ENCODE results near the gene CFAP20DC. TPM values are rescaled to one million over a fixed set of nuclear protein-coding genes. Genes with fewer than 3 reads are reported as not detected.

Gene CFAP20DC
- total and polyA plus RNA-seq, 12 donors, result 0.35 to 6.0 (median 2.0) TPM

DNA sequence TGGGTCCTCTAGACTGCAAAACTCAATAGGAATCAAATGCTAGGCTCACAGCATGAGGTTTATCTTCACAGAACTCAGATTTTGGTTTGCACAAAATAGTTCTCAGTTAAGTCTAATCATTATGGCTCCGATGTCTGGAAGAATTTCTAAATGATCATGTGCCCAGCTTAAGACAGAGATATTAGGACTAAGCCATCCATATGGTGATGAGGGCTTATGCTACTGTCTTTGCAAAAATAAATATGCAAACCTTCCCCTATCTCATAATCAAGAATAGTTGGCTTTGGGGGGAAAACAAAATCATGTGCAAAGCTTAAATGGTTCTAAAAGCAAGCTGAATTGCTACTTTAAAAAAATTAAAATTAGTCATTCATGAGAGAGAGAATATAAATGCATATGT is 96.5 kb downstream of the CFAP20DC start:
- no peak for DNase-seq
- TF ChIP-seq, protein P1, sequence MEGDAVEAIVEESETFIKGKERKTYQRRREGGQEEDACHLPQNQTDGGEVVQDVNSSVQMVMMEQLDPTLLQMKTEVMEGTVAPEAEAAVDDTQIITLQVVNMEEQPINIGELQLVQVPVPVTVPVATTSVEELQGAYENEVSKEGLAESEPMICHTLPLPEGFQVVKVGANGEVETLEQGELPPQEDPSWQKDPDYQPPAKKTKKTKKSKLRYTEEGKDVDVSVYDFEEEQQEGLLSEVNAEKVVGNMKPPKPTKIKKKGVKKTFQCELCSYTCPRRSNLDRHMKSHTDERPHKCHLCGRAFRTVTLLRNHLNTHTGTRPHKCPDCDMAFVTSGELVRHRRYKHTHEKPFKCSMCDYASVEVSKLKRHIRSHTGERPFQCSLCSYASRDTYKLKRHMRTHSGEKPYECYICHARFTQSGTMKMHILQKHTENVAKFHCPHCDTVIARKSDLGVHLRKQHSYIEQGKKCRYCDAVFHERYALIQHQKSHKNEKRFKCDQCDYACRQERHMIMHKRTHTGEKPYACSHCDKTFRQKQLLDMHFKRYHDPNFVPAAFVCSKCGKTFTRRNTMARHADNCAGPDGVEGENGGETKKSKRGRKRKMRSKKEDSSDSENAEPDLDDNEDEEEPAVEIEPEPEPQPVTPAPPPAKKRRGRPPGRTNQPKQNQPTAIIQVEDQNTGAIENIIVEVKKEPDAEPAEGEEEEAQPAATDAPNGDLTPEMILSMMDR (IDR thresholded peaks at IDR 0.05), result no peak
- H3K4me1 ChIP-seq (replicated peaks in 1 of 2), result no peaks in the 10 kb centered on the region
- H3K4me3 ChIP-seq, result no peak overlapping the region
- no peaks in the 10 kb centered on the region for H3K36me3 ChIP-seq (replicated peaks in 1 of 2)
- H3K27ac ChIP-seq, result no peak overlapping the region
- intact Hi-C loops (cut with DNase I), result no loop called here
- no peaks in the 10 kb centered on the region for H3K27me3 ChIP-seq
- 92 to 100% (median 96%) methylated on average over 1 of the region's 1 CpG for WGBS, 4 donors
- H3K9me3 ChIP-seq (replicated peaks in 1 of 3), result no peaks in the 10 kb centered on the region

DNA sequence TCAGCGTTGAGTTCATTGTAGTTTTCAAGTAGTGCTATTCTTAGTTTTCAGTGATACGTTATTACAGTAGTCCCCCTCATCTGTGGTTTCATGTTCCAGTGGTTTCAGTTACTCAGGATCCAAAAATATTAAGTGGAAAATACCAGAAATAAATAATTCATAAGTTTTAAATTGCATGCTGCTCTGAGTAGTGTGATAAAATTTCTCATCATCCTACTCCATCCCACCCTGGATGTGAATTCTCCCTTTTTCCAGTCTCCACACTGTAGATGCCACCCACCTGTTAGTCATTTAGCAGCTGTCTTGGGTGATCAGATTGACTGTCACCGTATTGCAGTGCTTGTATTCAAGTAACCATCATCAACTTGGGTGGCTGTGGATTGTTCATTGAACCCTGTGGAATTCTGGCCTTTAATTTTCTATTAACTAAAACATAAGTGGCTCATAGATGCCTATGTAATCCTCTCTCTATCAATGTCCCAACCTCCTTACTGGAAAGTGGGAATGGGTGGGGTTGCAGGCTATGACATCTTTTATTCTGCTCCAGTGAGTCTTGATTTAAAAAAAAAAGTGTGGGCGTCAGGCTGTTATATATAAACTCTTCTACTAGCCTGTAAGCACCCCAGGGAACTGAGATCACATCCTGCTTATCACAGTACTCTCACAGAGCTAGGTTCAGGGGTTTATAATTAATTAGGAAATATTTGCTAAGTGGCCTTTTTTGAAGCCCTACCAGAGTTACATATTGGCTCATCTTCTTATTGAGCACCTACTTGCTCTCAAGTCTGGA is 97.5 kb downstream of the CFAP20DC start:
- Histone ChIP-seq H3K36me3 (replicated peaks in 1 of 2) (no peaks in the 10 kb centered on the region), H3K27ac (no peak overlapping the region), H3K4me1 (replicated peaks in 1 of 2) (no peaks in the 10 kb centered on the region), H3K4me3 (no peak overlapping the region), H3K27me3 (no peaks in the 10 kb centered on the region), H3K9me3 (replicated peaks in 1 of 3) (no peaks in the 10 kb centered on the region)
- intact Hi-C loops (cut with DNase I), result no loop called here
- DNase-seq, result no peak
- TF ChIP-seq, protein P1 (IDR thresholded peaks at IDR 0.05), result no peak
- no peak for TF ChIP-seq POLR2A (IDR thresholded peaks at IDR 0.05)
- WGBS, 4 donors, result 82 to 87% (median 83%) methylated on average over 4 of the region's 4 CpGs

DNA sequence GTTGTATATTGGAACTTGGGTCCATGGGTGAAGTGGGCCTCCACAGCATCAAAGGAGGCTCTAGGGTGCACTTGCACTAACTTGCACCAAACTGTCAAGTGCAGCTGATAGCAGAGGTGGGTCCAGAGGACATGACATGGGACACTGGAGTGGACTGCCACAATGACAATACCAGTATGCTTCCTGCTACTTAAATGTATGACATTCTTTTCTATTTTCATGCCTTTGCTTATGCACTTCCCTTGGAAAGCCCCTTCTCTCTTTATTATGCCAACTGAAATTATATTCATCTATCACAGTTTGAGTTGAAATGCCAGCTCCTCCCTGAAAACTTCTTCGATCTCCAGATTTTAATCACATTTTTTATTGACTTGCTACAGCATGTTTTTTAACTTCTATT is 101.8 kb downstream of the CFAP20DC start:
- intact Hi-C loops (cut with DNase I), result no loop called here
- Histone ChIP-seq H3K4me1 (replicated peaks in 1 of 2) (no peaks in the 10 kb centered on the region), H3K4me3 (no peak overlapping the region), H3K9me3 (replicated peaks in 1 of 3) (no peaks in the 10 kb centered on the region), H3K36me3 (replicated peaks in 1 of 2) (no peaks in the 10 kb centered on the region), H3K27me3 (no peaks in the 10 kb centered on the region), H3K27ac (no peak overlapping the region)
- DNase-seq, result no peak
- TF ChIP-seq, protein P1 (IDR thresholded peaks at IDR 0.05), result no peak
- TF ChIP-seq POLR2A (IDR thresholded peaks at IDR 0.05), result no peak
- WGBS, 4 donors, result 73 to 89% (median 87%) methylated on average over 1 of the region's 1 CpG

DNA sequence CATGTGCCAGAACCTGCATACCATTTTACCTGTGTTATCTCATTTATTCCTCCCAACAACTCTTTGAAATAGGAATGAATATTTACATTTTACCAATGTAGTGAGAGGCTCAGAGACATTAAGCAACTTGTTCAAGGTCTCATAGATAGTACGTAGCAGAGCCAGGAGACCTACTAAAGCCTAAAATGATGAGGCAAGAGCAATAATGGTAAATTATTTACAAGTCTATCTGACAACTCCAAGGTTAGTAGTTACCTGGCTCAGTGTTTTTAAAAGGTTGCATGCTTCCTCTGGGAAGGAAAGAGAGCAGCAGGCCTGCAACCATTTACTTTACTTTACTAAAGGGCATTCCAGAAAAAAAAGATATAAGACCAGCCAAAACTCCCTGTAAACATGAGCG is 103.0 kb downstream of the CFAP20DC start:
- H3K4me3 ChIP-seq, result no peak overlapping the region
- 69 to 82% (median 73%) methylated on average over 2 of the region's 2 CpGs for WGBS, 4 donors
- no peak overlapping the region for H3K27ac ChIP-seq
- intact Hi-C loops (cut with DNase I), result no loop called here
- no peak for DNase-seq
- no peaks in the 10 kb centered on the region for H3K27me3 ChIP-seq
- no peaks in the 10 kb centered on the region for H3K4me1 ChIP-seq (replicated peaks in 1 of 2)
- TF ChIP-seq, protein P1 (IDR thresholded peaks at IDR 0.05), result no peak
- TF ChIP-seq POLR2A (IDR thresholded peaks at IDR 0.05), result no peak
- no peaks in the 10 kb centered on the region for H3K36me3 ChIP-seq (replicated peaks in 1 of 2)
- no peaks in the 10 kb centered on the region for H3K9me3 ChIP-seq (replicated peaks in 1 of 3)
